Measurements from ENCODE around the gene FAM53B.

Gene FAM53B

DNA sequence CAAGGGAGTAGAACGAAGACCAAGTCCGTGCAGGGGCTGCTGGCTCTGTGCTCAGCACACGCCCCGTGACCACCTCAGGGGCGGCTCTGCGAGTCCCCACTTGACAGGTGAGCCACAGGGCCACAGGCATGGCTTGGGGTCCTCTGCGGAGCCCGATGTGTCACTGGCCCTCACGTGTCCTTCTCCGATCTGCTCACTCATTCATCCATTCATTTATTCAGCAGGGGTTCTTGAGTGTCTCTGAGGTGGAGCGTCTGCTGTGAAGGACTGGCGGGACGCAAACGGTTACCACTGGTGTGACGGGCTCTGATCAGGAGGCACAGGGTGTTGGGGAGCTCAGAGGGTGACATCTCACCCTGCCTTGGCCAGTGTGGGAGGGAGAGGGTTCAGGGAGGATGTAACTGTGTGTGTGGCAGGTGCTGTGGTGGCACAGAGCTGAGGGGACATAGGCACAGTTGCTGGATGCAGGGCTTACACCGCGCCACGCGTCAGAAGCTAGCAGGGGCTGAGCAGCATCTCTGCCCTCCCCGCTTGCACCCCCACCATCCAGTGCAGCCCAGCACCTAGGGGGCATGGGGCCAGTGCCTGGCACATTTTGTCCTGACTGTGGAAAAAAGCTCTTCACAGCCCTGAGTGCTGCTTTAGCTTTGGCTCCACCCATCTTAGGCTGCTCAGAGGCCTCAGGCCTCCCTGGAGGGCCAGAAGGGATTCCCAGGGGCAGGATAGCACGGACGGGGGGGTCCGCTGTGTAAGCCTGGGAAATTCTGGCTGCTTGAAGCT lies 165.8 kb downstream of the FAM53B start:
- no peak for DNase-seq (ENCODE audit: low spot score)

DNA sequence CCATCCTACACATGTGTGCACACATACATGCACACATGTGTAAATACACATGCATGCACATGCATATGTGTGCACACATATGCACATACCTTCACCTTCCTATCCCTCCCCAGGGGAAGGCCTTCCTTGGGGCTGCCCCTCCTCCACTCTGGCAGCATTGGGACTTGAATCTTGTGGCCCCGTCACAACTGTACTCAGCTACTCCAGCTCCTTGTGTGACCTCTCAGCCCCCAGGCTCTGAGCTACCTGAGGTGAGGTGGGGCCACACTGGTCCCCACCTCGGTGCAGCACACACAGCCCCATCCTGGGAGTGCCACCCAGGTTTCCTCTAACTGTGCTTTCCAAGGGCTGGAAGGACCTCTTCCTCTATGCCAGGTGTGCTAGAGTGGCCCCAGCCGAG lies 166.5 kb downstream of the FAM53B start:
- DNase-seq (ENCODE audit: low spot score), result no peak

DNA sequence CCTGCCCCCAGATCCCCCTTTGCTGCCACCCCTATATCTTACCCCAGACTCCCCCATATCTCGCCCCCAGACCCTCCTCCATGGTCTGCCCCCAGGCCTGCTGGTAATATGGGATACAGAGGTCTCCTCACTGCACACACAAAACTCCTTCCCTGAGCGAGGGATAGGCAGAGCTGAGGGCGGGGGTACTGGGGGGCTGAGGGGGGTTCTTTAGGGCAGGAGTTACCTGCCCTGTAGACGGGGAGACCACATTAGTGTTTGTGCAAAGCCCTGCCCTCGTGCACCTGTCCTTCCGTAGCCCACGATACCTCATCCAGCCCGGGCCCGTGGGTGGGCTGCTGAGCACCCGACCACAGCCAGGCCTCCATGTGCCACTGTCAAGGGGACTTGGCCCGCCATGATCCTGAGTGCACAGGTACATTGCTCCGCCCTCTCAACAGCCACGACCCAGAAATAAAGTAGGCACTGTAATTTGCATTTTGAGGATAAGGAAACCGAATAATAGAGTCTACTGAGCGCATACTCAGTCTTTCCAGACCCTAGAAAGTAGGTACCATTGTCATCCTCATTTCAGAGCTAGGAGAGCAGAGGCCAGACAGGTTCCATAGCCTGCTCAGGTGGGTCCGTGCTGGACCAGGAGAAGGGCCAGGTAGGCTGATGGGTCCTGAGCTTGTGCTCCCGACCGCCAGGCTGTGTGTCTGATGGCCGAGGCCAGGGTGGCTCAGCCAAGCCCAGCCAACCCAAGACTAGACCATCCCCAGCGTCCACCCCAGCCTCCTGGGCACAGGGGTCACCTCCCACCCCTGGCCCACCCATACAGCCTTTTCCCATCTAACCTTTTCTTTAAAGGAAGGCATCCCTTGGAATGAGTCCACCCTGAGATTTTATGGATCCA lies 167.4 kb downstream of the FAM53B start:
- DNase-seq (ENCODE audit: low spot score), result no peak

DNA sequence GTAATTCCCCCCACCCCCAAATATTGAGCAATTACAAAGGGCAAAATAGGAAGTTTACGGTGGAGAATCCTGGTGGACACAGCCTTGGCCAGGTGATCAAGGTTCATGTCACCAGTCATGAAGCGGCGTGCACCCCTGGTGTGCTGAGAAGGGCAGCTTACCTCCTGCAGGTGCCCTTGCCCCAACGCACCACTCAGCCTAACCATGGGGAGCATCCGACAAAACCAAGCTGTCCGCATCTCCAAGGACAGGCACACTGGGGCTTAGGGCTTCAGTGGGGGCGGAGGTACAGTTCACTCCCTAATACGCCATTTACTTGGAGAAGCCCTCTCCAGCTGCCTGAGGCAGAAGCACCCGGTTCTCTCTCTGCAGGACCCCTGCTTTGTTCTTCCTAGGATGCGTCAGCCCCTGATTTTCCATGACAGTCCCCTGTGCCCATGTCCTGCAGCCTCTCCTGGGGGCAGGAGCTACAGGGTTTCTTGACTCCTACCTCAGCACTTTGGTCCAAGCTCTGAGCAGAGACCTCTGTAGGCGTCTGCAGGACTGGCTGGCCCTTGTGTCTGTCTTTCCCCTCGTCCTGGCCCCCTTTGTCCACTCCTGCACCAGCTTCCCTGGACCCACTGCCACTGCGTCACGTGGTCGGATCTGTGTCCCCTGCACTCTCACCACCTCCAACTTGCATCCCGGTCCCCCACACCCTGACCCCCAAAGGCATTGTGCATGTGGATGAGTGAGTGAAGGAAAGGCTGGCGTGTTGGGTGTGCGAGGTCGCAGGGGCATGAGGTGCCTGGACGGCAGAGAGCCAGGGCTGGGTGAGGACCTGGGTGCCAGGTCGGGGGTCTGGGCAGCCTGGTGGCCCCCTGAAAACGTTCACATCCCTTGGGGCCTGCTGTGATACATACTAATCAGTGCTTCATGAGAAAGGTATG lies 168.8 kb downstream of the FAM53B start:
- no peak for DNase-seq (ENCODE audit: low spot score)

DNA sequence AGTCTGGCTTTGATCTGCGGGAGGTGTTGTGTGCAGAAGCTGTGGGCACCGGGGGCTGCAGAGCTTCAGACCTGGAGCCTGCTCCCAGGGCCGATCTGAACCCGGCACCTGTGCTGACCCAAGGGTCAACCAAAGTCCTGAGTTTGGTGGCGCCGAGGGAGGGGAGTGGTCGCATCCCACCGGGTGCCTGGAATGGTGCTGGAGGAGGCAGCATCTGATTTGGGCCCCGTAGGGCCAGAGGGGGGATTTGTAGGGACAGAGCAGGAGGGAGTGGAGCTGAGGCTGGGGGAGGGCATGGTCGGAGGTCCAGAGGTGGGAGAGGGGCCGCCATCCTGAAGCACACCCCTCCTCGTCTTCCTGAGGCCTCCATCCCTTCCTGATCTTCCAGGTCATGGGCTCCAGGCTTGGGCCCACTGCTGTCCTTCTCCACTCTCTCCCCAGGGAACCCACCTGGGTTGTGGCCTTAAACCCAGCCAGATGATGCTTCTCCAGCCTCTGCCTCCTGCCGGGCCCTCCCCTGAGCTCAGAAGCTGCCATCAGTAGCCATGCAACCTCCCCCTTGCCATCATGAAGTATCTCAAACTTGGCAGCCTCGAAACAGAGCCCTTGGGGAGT lies 169.6 kb downstream of the FAM53B start:
- DNase-seq (ENCODE audit: low spot score), result no peak

DNA sequence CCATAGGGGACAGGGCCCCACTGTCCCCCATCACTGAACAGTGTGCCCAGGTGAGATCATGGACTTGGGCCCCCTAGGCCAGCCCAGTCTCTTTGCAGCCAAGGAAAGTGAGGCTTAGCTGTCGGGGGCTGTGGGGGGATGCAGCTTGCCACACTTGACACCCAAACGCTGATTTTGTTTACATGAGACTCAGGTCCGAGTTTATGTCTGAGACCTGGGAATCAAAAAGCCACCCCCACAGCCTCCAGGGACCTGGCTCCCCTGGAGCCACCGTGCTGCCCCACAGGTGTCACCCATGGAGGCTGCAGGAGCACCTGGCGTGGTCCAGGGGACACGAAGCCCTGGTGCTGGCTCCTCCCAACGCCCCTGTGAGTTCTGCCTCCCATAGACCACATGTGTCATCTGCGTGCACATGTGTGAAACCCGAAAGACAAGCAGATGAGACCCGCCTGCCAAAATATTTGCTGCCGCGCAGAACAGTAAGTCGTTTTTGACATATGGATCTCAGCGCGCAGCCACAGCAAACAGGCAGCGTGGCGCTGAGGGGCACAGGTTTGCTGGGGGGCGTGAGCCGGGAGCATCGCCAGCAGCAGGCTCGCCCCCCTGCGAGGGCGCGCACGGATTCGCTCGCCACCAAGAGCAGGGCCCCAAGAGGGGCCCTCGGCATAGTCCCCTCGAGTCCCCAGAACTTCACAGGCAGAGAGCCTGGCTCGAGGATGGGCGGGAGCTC lies 170.3 kb downstream of the FAM53B start:
- no peak for DNase-seq (ENCODE audit: low spot score)

DNA sequence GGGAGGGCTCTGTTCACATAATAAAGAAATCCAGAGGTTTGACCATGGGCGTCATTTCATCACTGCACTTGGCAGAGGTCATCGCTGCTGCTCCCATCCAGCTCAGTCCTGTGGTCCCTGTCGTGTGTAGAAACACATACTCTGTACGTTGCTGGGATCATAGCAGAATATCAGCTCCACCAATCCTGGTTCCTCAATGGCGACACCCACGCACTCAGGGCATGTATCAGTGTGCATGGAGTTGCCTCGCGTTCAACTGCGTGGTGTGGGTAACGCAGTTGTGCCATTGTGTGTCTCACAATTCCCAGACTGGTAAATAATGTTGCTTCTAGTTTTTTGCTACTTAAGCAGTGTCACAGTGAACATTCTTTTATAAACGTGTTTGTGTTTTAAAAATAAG lies 171.4 kb downstream of the FAM53B start:
- DNase-seq (ENCODE audit: low spot score), result no peak

DNA sequence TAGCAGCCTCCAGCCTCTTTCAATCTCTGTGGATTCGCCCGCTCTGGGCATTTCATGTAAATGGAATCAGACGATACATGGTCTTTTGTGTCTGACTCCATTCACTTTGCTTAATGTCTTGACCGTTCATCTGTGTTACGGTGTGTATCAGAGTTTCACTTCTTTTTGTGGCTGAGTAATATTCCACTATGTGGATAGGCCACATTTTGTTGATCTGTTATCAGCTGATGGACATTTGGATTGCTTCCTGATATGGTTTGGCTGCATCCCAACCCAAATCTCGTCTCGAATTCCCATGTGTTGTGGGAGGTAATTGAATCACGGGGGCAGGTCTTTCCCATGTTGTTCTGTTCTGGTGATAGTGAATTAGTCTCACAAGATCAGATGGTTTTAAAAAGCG lies 173.5 kb downstream of the FAM53B start:
- no peak for DNase-seq (ENCODE audit: low spot score)

DNA sequence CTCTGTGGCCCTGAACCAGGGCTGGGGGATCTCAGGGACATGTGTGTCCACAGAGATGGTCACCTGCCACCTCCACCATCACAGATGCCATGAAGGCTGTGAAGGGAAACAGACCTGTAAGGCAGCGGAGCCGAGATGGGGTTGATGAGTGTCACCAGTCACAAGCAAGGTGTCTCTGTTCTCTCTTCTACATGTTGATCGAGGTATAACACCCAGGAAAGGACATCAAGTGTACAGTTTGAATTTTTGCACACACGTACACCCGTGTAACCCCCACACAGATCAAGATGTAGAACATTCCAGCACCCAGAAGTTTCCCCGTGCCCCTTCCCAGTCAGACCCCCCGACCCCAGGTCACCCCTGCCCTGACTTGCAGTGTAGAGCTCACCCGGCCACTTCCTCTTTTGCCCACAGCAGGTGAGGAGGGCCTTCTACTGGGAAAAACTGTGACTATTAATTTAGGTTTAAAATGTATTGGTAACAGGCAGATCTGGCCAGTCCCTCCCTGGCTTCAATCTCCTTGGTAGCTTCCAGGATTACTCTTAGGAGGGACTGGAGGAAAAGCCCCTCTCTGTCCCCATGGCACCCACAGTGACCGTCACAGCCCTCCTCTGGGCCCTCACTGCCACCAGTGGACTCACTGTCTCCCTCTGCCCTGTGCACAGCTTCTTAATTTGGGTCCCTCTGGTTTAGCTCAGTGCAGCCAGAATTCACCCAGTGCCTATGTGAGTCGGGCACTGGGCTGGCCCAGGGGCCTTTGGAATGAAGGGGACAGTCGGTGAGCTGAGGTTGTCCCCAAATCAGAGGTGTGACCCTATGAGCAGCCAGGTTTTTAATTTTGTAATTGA lies 174.3 kb downstream of the FAM53B start:
- no peak for DNase-seq (ENCODE audit: low spot score)
